SK-N-MC (cell line): Measurements from ENCODE around the gene CRY1.

Experiments used
- EZH2 ChIP-seq: fragments of 200-600 bp; sonication (generic); IDR thresholded peaks from one replicate; pipeline ENCODE4 v1.6.1; 2017; ENCODE audit warnings: antibody characterized with exemption
- FOXP2 ChIP-seq: optimal IDR thresholded peaks from 2 replicates; pipeline ENCODE3; 2011; ENCODE audit warnings: mild to moderate bottlenecking, moderate library complexity; ENCODE audit not compliant: insufficient read depth; ENCODE audit errors: extremely low read length, control extremely low read depth
- POLR2AphosphoS5 ChIP-seq: IDR thresholded peaks from 2 replicates; pipeline ENCODE4 v1.6.1; 2012; ENCODE audit warnings: mild to moderate bottlenecking, low read depth, low read length, borderline replicate concordance

GRCh38 chr12:107101651-107102050 is 8.3 kb upstream of the CRY1 start:
- no peak for TF ChIP-seq POLR2AphosphoS5
- TF ChIP-seq EZH2, result no peak
- no peak for TF ChIP-seq FOXP2
